Measurements from ENCODE around the gene RHEB. TPM values are rescaled to one million over a fixed set of nuclear protein-coding genes. Genes with fewer than 3 reads are reported as not detected.

Gene RHEB
- total RNA-seq, 1 experiment from 2014 or later, result 114 TPM

DNA sequence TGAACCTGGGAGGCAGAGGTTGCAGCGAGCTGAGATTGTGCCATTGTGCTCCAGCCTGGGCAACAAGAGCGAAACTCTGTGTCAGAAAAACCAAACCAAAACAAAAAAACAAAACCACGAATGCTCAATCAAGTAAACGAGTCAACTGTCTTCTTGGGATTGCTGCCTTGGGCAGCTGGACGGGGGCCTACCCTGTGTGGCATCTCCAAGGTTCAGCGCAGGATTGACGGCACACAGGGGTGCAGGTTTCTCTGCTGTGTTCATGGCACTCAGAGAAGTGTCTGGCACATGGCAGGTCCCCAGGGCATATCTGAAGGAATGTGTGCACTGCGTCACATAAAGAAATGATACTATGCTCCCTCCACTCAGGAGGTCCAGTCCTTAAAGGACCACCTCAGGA, 54.5 kb downstream of the RHEB start:
- peaks cover 4% of the 10 kb centered on the region; the same call in 1 of the 2 replicates for H3K27me3 Mint-ChIP-seq (ENCODE audit: low read depth)
- Histone ChIP-seq H3K9me3 (ENCODE audit: control insufficient read depth, low read depth, low read length) (no peaks in the 10 kb centered on the region), H4K91ac (ENCODE audit: insufficient read length, low read depth, low read length) (no peak overlapping the region), H3K4me2 (ENCODE audit: insufficient read depth, insufficient read length, low read length) (no peak overlapping the region), H4K5ac (ENCODE audit: insufficient read length, low read depth, low read length) (no peak overlapping the region), H2BK120ac (ENCODE audit: low read depth, low read length, poor library complexity, severe bottlenecking) (no peak overlapping the region), H2AFZ (ENCODE audit: low read length) (no peak overlapping the region), H3K79me2 (ENCODE audit: insufficient read depth, low read length) (no peaks in the 10 kb centered on the region), H3K4me1 (ENCODE audit: insufficient read depth, low read length) (no peaks in the 10 kb centered on the region; the same call in 1 of the 2 replicates), H2BK20ac (ENCODE audit: low read depth, low read length, poor library complexity, severe bottlenecking) (no peak overlapping the region), H2BK15ac (ENCODE audit: low read depth, low read length) (no peak overlapping the region), H2BK12ac (ENCODE audit: insufficient read length, low read depth, low read length) (no peak overlapping the region), H3T11ph (ENCODE audit: low read length) (no peak overlapping the region), H3K27me3 (ENCODE audit: insufficient read depth, low read length) (no peaks in the 10 kb centered on the region), H3K14ac (ENCODE audit: insufficient read depth, low read length) (no peak overlapping the region), H3K56ac (ENCODE audit: insufficient read length, low read depth, low read length) (no peak overlapping the region), H3K9ac (ENCODE audit: extremely low read depth, insufficient read length, low read length) (no peak overlapping the region), H2BK5ac (ENCODE audit: insufficient read length, low read length) (no peak overlapping the region), H3K4ac (ENCODE audit: low read depth, low read length) (no peak overlapping the region), H3K79me1 (ENCODE audit: insufficient read depth, low read depth, low read length, poor library complexity, severe bottlenecking) (peaks cover 6% of the 10 kb centered on the region), H3K23me2 (ENCODE audit: insufficient read length, low read depth, low read length, poor library complexity, severe bottlenecking) (no peaks in the 10 kb centered on the region), H2AK5ac (ENCODE audit: insufficient read length, low read length) (no peak overlapping the region), H3K27ac (ENCODE audit: insufficient read length, low read depth, low read length) (no peak overlapping the region), H4K20me1 (ENCODE audit: control insufficient read depth, insufficient read depth, insufficient read length) (no peaks in the 10 kb centered on the region), H4K8ac (replicated peaks; ENCODE audit: insufficient read length, low read depth, low read length) (no peak overlapping the region), H3K23ac (ENCODE audit: insufficient read length, low read depth, low read length) (no peak overlapping the region), H3K18ac (ENCODE audit: insufficient read length, low read depth, low read length) (no peak overlapping the region)
- peaks cover 76 to 82% (median 79%) of the 10 kb centered on the region in 3 experiments for H3K36me3 Mint-ChIP-seq (ENCODE audit: insufficient read depth in 1 of 3, low read depth in 3 of 3)
- no peak overlapping the region; a peak in 1 of 7 replicates for H3K27ac Mint-ChIP-seq
- peaks cover 42 to 48% of the 10 kb centered on the region in 2 experiments for H3K4me1 Mint-ChIP-seq
- WGBS (ENCODE audit: extremely low coverage, insufficient read length, low lambda C conversion rate), result no CpG with 5 or more reads among the region's 8 CpGs
- H3K9me3 Mint-ChIP-seq, result peaks cover 29 to 32% of the 10 kb centered on the region in 2 experiments
- DNase-seq, result no peak
- H3K4me3 Mint-ChIP-seq, result no peak overlapping the region
- TF ChIP-seq, protein P1, sequence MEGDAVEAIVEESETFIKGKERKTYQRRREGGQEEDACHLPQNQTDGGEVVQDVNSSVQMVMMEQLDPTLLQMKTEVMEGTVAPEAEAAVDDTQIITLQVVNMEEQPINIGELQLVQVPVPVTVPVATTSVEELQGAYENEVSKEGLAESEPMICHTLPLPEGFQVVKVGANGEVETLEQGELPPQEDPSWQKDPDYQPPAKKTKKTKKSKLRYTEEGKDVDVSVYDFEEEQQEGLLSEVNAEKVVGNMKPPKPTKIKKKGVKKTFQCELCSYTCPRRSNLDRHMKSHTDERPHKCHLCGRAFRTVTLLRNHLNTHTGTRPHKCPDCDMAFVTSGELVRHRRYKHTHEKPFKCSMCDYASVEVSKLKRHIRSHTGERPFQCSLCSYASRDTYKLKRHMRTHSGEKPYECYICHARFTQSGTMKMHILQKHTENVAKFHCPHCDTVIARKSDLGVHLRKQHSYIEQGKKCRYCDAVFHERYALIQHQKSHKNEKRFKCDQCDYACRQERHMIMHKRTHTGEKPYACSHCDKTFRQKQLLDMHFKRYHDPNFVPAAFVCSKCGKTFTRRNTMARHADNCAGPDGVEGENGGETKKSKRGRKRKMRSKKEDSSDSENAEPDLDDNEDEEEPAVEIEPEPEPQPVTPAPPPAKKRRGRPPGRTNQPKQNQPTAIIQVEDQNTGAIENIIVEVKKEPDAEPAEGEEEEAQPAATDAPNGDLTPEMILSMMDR (conservative IDR thresholded peaks at IDR 0.05), result no peak

All from H9 (cell line).